ENCODE results near the gene PALD1. TPM values are rescaled to one million over a fixed set of nuclear protein-coding genes. Genes with fewer than 3 reads are reported as not detected.

Gene PALD1
- total and polyA plus RNA-seq, 2 donors (not counting 1 experiment from before 2014, with no cell fraction given), result 0.09 to 0.33 TPM

DNA sequence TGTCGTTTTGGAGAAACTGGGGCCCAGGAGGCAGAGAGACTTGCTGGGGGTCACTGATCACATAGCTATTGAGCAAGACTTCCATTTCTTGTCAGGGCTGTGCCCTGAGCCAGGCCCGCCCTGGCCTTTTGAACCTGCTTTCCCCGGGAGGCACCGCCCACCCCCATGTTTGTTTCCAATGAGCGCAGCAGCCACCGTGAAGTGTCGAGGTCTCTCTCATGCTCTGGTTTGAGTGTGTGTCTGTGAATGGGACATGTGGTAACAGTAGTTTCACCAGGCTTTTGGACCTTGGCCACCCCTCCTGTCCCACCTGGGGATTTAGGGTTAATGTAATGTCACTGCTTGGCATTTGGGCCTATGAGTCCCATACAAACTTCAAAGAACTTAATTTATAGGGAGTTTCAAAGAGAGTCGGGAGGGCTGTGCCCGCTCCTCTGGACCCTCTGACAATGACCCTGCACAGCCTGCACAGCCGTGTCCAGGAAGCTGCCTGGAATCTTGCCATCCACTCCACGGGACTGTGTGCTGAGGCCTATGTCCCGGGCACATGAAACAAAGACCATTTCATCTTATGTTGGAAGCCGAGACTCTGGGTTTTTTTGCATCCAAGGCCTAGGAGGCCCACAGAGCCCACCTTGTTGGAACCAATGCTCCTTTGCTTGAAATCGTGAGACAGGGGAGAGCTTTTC, 117.7 kb downstream of the PALD1 start:
- H3K27me3 ChIP-seq (ENCODE audit: control insufficient read depth, insufficient read depth, low read length), result peaks cover 7% of the 10 kb centered on the region
- no peak overlapping the region for H3K27ac ChIP-seq (ENCODE audit: insufficient read depth, low read length)
- no peak overlapping the region for H3K4me2 ChIP-seq (ENCODE audit: extremely low read depth, insufficient read depth, low read length)
- H3K9me3 ChIP-seq (ENCODE audit: control insufficient read depth, insufficient read depth, low read depth, low read length), result no peaks in the 10 kb centered on the region
- TF ChIP-seq, protein P1, sequence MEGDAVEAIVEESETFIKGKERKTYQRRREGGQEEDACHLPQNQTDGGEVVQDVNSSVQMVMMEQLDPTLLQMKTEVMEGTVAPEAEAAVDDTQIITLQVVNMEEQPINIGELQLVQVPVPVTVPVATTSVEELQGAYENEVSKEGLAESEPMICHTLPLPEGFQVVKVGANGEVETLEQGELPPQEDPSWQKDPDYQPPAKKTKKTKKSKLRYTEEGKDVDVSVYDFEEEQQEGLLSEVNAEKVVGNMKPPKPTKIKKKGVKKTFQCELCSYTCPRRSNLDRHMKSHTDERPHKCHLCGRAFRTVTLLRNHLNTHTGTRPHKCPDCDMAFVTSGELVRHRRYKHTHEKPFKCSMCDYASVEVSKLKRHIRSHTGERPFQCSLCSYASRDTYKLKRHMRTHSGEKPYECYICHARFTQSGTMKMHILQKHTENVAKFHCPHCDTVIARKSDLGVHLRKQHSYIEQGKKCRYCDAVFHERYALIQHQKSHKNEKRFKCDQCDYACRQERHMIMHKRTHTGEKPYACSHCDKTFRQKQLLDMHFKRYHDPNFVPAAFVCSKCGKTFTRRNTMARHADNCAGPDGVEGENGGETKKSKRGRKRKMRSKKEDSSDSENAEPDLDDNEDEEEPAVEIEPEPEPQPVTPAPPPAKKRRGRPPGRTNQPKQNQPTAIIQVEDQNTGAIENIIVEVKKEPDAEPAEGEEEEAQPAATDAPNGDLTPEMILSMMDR (conservative IDR thresholded peaks at IDR 0.05 in 1 of 2, IDR thresholded peaks at IDR 0.05 in 1 of 2; ENCODE audit: low read depth in 1 of 2, low read length in 2 of 2), result no peak
- no peak for TF ChIP-seq EZH2 (IDR thresholded peaks at IDR 0.05; ENCODE audit: low read length, missing control alignments)
- H3K9ac ChIP-seq (ENCODE audit: insufficient read depth, low read length), result no peak overlapping the region
- no peaks in the 10 kb centered on the region for H3K4me1 ChIP-seq (ENCODE audit: control insufficient read depth, extremely low read depth, insufficient read depth, low read length)
- H3K79me2 ChIP-seq (ENCODE audit: control insufficient read depth, insufficient read depth, low read length), result no peaks in the 10 kb centered on the region
- H3K4me3 ChIP-seq (replicated peaks in 1 of 4; ENCODE audit: control extremely low read depth in 1 of 4, insufficient read depth in 1 of 4, low read depth in 3 of 4, low read length in 4 of 4), result no peak overlapping the region
- no peaks in the 10 kb centered on the region for H4K20me1 ChIP-seq (ENCODE audit: control insufficient read depth, extremely low read depth, insufficient read depth, low read length)
- no peak overlapping the region for H2AFZ ChIP-seq (ENCODE audit: low read length)
- H3K36me3 ChIP-seq (ENCODE audit: control insufficient read depth, insufficient read depth, low read length), result no peaks in the 10 kb centered on the region
- no peak for DNase-seq (ENCODE audit: low read depth in 2 of 2)

DNA sequence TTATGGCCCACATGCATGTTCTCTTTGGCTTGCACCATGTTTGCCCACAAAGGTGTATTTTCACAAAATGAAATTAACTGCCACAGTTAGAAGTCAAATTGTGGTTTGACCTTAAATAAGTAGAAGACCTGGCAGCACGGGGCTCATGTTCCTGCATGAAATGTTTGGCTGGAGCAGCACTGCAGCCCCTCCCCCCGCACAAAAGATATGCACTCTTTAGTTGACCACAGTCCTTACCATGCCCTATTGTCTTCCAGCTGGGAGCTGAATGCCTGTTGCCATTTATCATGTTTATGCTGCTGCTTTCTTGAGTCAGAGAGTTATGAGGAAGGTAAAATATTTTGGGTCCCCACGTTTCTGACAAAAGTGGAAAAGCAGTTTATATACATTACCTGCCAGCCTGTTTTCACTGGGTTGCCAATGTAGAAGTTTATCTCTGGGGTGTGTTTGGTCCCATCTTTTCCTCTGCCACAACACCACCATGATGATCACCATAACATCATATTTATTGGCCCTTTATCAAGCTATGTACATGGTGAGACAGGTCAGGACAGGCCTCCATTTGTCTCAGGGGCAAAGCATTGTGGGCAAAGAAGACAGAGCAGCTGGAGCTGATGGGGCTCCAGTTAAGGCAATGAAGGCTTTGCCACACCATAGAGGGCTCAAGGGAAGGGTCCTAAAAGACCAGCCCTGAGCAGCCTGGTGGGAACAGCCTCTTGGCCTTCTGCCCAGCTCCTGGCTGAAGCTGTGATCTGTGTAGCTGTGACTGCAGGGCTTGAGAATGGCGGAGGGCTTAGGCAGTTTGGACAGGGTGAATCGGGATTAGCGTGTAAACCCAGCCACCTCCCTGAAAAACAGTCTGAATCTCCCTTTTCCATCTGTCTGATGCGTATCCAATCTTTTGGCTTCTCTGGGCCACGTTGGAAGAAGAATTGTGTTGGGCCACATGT, 118.6 kb downstream of the PALD1 start:
- H3K4me2 ChIP-seq (ENCODE audit: extremely low read depth, insufficient read depth, low read length), result no peak overlapping the region
- no peak overlapping the region for H2AFZ ChIP-seq (ENCODE audit: low read length)
- no peaks in the 10 kb centered on the region for H4K20me1 ChIP-seq (ENCODE audit: control insufficient read depth, extremely low read depth, insufficient read depth, low read length)
- no peak for TF ChIP-seq EZH2 (IDR thresholded peaks at IDR 0.05; ENCODE audit: low read length, missing control alignments)
- TF ChIP-seq, protein P1 (conservative IDR thresholded peaks at IDR 0.05 in 1 of 2, IDR thresholded peaks at IDR 0.05 in 1 of 2; ENCODE audit: low read depth in 1 of 2, low read length in 2 of 2), result no peak
- peaks cover 4% of the 10 kb centered on the region for H3K27me3 ChIP-seq (ENCODE audit: control insufficient read depth, insufficient read depth, low read length)
- H3K36me3 ChIP-seq (ENCODE audit: control insufficient read depth, insufficient read depth, low read length), result no peaks in the 10 kb centered on the region
- no peaks in the 10 kb centered on the region for H3K79me2 ChIP-seq (ENCODE audit: control insufficient read depth, insufficient read depth, low read length)
- DNase-seq (ENCODE audit: low read depth in 2 of 2), result no peak
- no peak overlapping the region for H3K9ac ChIP-seq (ENCODE audit: insufficient read depth, low read length)
- H3K4me1 ChIP-seq (ENCODE audit: control insufficient read depth, extremely low read depth, insufficient read depth, low read length), result no peaks in the 10 kb centered on the region
- no peak overlapping the region for H3K4me3 ChIP-seq (replicated peaks in 1 of 4; ENCODE audit: control extremely low read depth in 1 of 4, insufficient read depth in 1 of 4, low read depth in 3 of 4, low read length in 4 of 4)
- no peaks in the 10 kb centered on the region for H3K9me3 ChIP-seq (ENCODE audit: control insufficient read depth, insufficient read depth, low read depth, low read length)
- no peak overlapping the region for H3K27ac ChIP-seq (ENCODE audit: insufficient read depth, low read length)

All from fibroblast of lung (primary cell).